Neural cell (in vitro differentiated cells): ENCODE results near the gene BLOC1S1. TPM values are rescaled to one million over a fixed set of nuclear protein-coding genes. Genes with fewer than 3 reads are reported as not detected.

ENCODE experiments used
- H2AFZ ChIP-seq: fragments of 200-600, 300-800 bp; sonication (generic), shearing (Covaris generic); 2 replicates; pipeline ENCODE4 v1.6.0; 2014; ENCODE audit warnings: low read depth, mild to moderate bottlenecking, antibody characterized with exemption, low read length, moderate library complexity
- H3F3A ChIP-seq: fragments of 200-600 bp; shearing (Covaris generic); 2 replicates; pipeline ENCODE4 v1.6.1; 2016; ENCODE audit warnings: mild to moderate bottlenecking, moderate library complexity, mixed read lengths, antibody characterized with exemption, low read length; ENCODE audit not compliant: insufficient read depth, poor library complexity, severe bottlenecking
- H3K27ac ChIP-seq: fragments of 200-600, 300-800 bp; sonication (generic), shearing (Covaris generic); 2 replicates; pipeline ENCODE4 v1.5.1; 2014; ENCODE audit warnings: mild to moderate bottlenecking, low read length, moderate library complexity
- H3K27me3 ChIP-seq: fragments of 300-800, 200-600 bp; sonication (generic), shearing (Covaris generic); 2 replicates; pipeline ENCODE4 v1.6.0; 2014; ENCODE audit warnings: mild to moderate bottlenecking, low read depth, low read length, moderate library complexity; ENCODE audit not compliant: insufficient read depth
- H3K36me3 ChIP-seq: fragments of 300-800, 200-600 bp; sonication (generic), shearing (Covaris generic); 2 replicates; pipeline ENCODE4 v1.5.1; 2014; ENCODE audit warnings: mild to moderate bottlenecking, antibody characterized with exemption, low read length, moderate library complexity; ENCODE audit not compliant: insufficient read depth
- H3K4me2 ChIP-seq: fragments of 300-800, 200-600 bp; sonication (generic), shearing (Covaris generic); 2 replicates; pipeline ENCODE4 v1.6.0; 2014; ENCODE audit warnings: mild to moderate bottlenecking, low read length
- H3K4me3 ChIP-seq: fragments of 300-800, 200-600 bp; sonication (generic), shearing (Covaris generic); 2 replicates; pipeline ENCODE4 v1.5.1; 2014; ENCODE audit warnings: mild to moderate bottlenecking, low read length, moderate library complexity
- H3K79me2 ChIP-seq: fragments of 200-600 bp; shearing (Covaris generic); replicated peaks from 2 replicates; pipeline ENCODE4 v1.6.0; 2014; ENCODE audit warnings: mild to moderate bottlenecking, low read length, moderate library complexity; ENCODE audit not compliant: insufficient read depth
- H3K9ac ChIP-seq: fragments of 300-800, 200-600 bp; sonication (generic), shearing (Covaris generic); 2 replicates; pipeline ENCODE4 v1.6.1; 2016; ENCODE audit warnings: mild to moderate bottlenecking, low read length, mixed read lengths
- H3K9me2 ChIP-seq: fragments of 200-600 bp; shearing (Covaris generic); 2 replicates; pipeline ENCODE4 v1.6.1; 2016; ENCODE audit warnings: mild to moderate bottlenecking, low read length, mixed read lengths; ENCODE audit not compliant: insufficient read depth
- H3K9me3 ChIP-seq: fragments of 200-600, 300-800 bp; sonication (generic), shearing (Covaris generic); 2 replicates; pipeline ENCODE4 v1.6.1; 2016; ENCODE audit warnings: mild to moderate bottlenecking, mixed run types, low read length, moderate library complexity, mixed read lengths
- H4K20me1 ChIP-seq: fragments of 200-600 bp; shearing (Covaris generic); 2 replicates; pipeline ENCODE4 v1.6.1; 2016; ENCODE audit warnings: mild to moderate bottlenecking, mixed run types; ENCODE audit not compliant: insufficient read depth
- CTCF ChIP-seq: fragments of 450-650 bp; IDR thresholded peaks from 2 replicates; pipeline ENCODE4 v1.5.1; 2014; ENCODE audit warnings: antibody characterized with exemption, mild to moderate bottlenecking, moderate library complexity; ENCODE audit not compliant: poor library complexity, severe bottlenecking
- EP300 ChIP-seq: fragments of 450-650 bp; conservative IDR thresholded peaks from 2 replicates; pipeline ENCODE4 v1.6.1; 2014; ENCODE audit warnings: antibody characterized with exemption, mild to moderate bottlenecking, moderate library complexity; ENCODE audit not compliant: poor library complexity, severe bottlenecking
- EZH2 ChIP-seq: fragments of 200-600, 300-800 bp; shearing (Covaris generic), sonication (generic); IDR thresholded peaks from 2 replicates; pipeline ENCODE4 v1.6.1; 2014; ENCODE audit warnings: antibody characterized with exemption, low read length, borderline replicate concordance, mild to moderate bottlenecking; ENCODE audit not compliant: insufficient read depth, poor library complexity, severe bottlenecking
- MXI1 ChIP-seq: fragments of 450-650 bp; conservative IDR thresholded peaks from 2 replicates; pipeline ENCODE4 v1.6.1; 2014; ENCODE audit warnings: antibody characterized with exemption, mild to moderate bottlenecking; ENCODE audit not compliant: poor library complexity, severe bottlenecking
- POLR2AphosphoS5 ChIP-seq: IDR thresholded peaks from 2 replicates; pipeline ENCODE4 v1.6.1; 2012
- RAD21 ChIP-seq: fragments of 450-650 bp; conservative IDR thresholded peaks from 2 replicates; pipeline ENCODE4 v1.6.1; 2014; ENCODE audit warnings: antibody characterized with exemption, mild to moderate bottlenecking, moderate library complexity
- REST ChIP-seq: IDR thresholded peaks from 2 replicates; pipeline ENCODE4 v1.6.1; 2012; ENCODE audit warnings: borderline replicate concordance
- SMC3 ChIP-seq: fragments of 450-650 bp; conservative IDR thresholded peaks from 2 replicates; pipeline ENCODE4 v1.6.1; 2014; ENCODE audit warnings: antibody characterized with exemption, mild to moderate bottlenecking, moderate library complexity; ENCODE audit not compliant: poor library complexity
- TAF1 ChIP-seq: IDR thresholded peaks from 2 replicates; pipeline ENCODE4 v1.6.1; 2012; ENCODE audit warnings: low read depth
- polyA plus RNA-seq: library from polyadenylated mRNA; depleted of rRNA; stranded (reverse); fragments of >200 nt; gene quantifications from 2 replicates; pipeline ENCODE4 v1.2.3, GENCODE V29; 2014

BLOC1S1 gene
- polyA plus RNA-seq, 1 donor from 2014 or later = 217 TPM

- Histone ChIP-seq H3K27ac (no peak overlapping the region), H3K4me2 (no peak overlapping the region), H3K9ac (no peak overlapping the region)
Measured at GRCh38 chr12:55687746-55688145, 28.1 kb upstream of the BLOC1S1 start.

More at GRCh38 chr12:55687746-55688145, 28.1 kb upstream of the BLOC1S1 start:
- Histone ChIP-seq H4K20me1 (no peaks in the 10 kb centered on the region), H2AFZ (no peak overlapping the region), H3K4me3 (no peak overlapping the region), H3K36me3 (no peaks in the 10 kb centered on the region), H3K9me2 (no peaks in the 10 kb centered on the region), H3K9me3 (no peaks in the 10 kb centered on the region), H3F3A (no peaks in the 10 kb centered on the region), H3K27me3 (no peaks in the 10 kb centered on the region), H3K79me2 (no peaks in the 10 kb centered on the region)
- TF ChIP-seq REST (no peak), CTCF (no peak), TAF1 (no peak), POLR2AphosphoS5 (no peak), EP300 (no peak), RAD21 (no peak), EZH2 (no peak), SMC3 (no peak), MXI1 (no peak)
